Sigmoid colon (tissue), 7 donors: ENCODE data around the gene MRPL10. TPM values are rescaled to one million over a fixed set of nuclear protein-coding genes. Genes with fewer than 3 reads are reported as not detected.

Source experiments
- DNase-seq: peaks from one replicate; pipeline ENCODE4 v3.0.0-alpha.2; 2019
- H3K27ac ChIP-seq, 4 donors: fragments of 200-600 bp; sonication (generic); one replicate each; pipeline ENCODE4 v1.5.1; 2016 to 2019; ENCODE audit warnings: mild to moderate bottlenecking in 1 of 4
- H3K27me3 ChIP-seq, 3 donors: fragments of 200-600 bp; sonication (generic); one replicate each; pipeline ENCODE4 v1.5.1; 2019; ENCODE audit warnings: mild to moderate bottlenecking in 1 of 3
- H3K36me3 ChIP-seq, 4 donors: fragments of 200-600 bp; sonication (generic); one replicate each; pipeline ENCODE4 v1.5.1; 2016 to 2019
- H3K4me1 ChIP-seq, 4 donors: fragments of 200-600 bp; sonication (generic); one replicate each; pipeline ENCODE4 v1.5.1; 2017 to 2019
- H3K4me3 ChIP-seq, 4 donors: fragments of 200-600 bp; sonication (generic); one replicate each; pipeline ENCODE4 v1.5.1; 2017 to 2019; ENCODE audit warnings: mild to moderate bottlenecking in 2 of 4, moderate library complexity in 1 of 4
- H3K9me3 ChIP-seq, 4 donors: fragments of 200-600 bp in 3 of 4; sonication (generic) in 3 of 4; one replicate each; pipeline versions ENCODE4 v1.5.1 to v1.6.1; 2013 to 2019
- EP300 ChIP-seq, 4 donors: sonication (generic); formaldehyde crosslinking; IDR thresholded peaks; one replicate each; pipeline ENCODE4 v1.6.1; 2017; ENCODE audit warnings: antibody characterized with exemption in 4 of 4
- POLR2A ChIP-seq, 2 donors: fragments of 450-650 bp; IDR thresholded peaks; one replicate each; pipeline ENCODE4 v1.6.1; 2016; ENCODE audit warnings: antibody characterized with exemption in 2 of 2, mild to moderate bottlenecking in 2 of 2, moderate library complexity in 2 of 2
- POLR2AphosphoS5 ChIP-seq, 4 donors: sonication (generic); formaldehyde crosslinking; IDR thresholded peaks; one replicate each; pipeline ENCODE4 v1.6.1; 2017; ENCODE audit warnings: antibody characterized with exemption in 4 of 4
- WGBS, 2 donors: extraction: QIAGEN DNeasy Blood & Tissue Kit; methylation state at CpG; one replicate each; pipeline ENCODE4 v1.1.7; 2013; 5-methylcytosine and 5-hydroxymethylcytosine counted together
- intact Hi-C: fragments of 100-400 bp; cut with DNase I; formaldehyde crosslinking; loops from one replicate; pipeline ENCODE4 v1.15.1; 2023
- polyA plus RNA-seq, 3 donors: library from polyadenylated mRNA; stranded (reverse); fragments of 200-250 nt; gene quantifications; one replicate each; pipeline ENCODE4 v1.2.3, GENCODE V29; 2013
- total RNA-seq, 4 donors: library from RNA; depleted of rRNA; stranded (reverse); fragments of >200 nt; gene quantifications; one replicate each; pipeline ENCODE4 v1.1.0, GENCODE V29; 2016
- TF ChIP-seq, protein P1 (sequence below), 4 experiments: fragments of 450-650 bp in 3 of 4; fragments of 200-600 bp in 1 of 4; IDR thresholded peaks; one replicate each; pipeline ENCODE4 v1.5.1; 2016 to 2019; ENCODE audit warnings: antibody characterized with exemption in 4 of 4, mild to moderate bottlenecking in 3 of 4, moderate library complexity in 2 of 4
- donor health status: healthy with polysubstance abuse.
- donor health status: Bipolar disorder and iron deficiency.
- donor health status: healthy.

The MRPL10 gene
- total and polyA plus RNA-seq, 7 donors: 38.8 to 58.8 (median 54.8) TPM

DNA sequence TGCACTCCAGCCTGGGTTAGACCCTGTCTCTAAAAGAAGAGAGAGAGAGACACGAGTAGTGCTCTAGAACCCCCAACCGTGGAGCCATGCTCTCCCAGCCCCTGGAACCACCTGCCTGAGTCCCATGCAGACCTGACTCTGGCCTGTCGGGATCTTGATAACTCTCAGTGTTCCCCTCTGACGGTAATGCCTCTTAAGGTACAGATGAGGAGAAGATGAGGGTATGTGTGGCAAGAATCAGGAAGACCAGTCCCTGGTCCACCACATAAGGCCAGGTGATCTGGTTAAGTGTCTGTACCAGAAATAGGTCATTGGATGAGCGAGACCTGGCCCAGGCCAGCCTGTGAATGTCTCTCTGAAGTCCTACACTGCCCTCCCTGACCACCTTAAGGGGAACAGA lies 28.1 kb downstream of the MRPL10 start:
- Histone ChIP-seq H3K27me3 (no peaks in the 10 kb centered on the region), H3K27ac (no peak overlapping the region), H3K4me3 (no peak overlapping the region), H3K4me1 (no peaks in the 10 kb centered on the region), H3K36me3 (peaks cover 0 to 15% (median 6%) of the 10 kb centered on the region in 4 donors), H3K9me3 (no peaks in the 10 kb centered on the region)
- TF ChIP-seq POLR2A (IDR thresholded peaks at IDR 0.05) (no peak), EP300 (IDR thresholded peaks at IDR 0.05) (no peak), POLR2AphosphoS5 (IDR thresholded peaks at IDR 0.05) (no peak)
- TF ChIP-seq, protein P1, sequence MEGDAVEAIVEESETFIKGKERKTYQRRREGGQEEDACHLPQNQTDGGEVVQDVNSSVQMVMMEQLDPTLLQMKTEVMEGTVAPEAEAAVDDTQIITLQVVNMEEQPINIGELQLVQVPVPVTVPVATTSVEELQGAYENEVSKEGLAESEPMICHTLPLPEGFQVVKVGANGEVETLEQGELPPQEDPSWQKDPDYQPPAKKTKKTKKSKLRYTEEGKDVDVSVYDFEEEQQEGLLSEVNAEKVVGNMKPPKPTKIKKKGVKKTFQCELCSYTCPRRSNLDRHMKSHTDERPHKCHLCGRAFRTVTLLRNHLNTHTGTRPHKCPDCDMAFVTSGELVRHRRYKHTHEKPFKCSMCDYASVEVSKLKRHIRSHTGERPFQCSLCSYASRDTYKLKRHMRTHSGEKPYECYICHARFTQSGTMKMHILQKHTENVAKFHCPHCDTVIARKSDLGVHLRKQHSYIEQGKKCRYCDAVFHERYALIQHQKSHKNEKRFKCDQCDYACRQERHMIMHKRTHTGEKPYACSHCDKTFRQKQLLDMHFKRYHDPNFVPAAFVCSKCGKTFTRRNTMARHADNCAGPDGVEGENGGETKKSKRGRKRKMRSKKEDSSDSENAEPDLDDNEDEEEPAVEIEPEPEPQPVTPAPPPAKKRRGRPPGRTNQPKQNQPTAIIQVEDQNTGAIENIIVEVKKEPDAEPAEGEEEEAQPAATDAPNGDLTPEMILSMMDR (IDR thresholded peaks at IDR 0.05): no peak
- no peak for DNase-seq
- intact Hi-C loops: loop anchor here (5.0 kb wide), 1 partner anchor 141 kb away; no protein-coding TSS in a partner anchor
- WGBS, 2 donors: 66 to 77% methylated on average over 5 of the region's 5 CpGs

DNA sequence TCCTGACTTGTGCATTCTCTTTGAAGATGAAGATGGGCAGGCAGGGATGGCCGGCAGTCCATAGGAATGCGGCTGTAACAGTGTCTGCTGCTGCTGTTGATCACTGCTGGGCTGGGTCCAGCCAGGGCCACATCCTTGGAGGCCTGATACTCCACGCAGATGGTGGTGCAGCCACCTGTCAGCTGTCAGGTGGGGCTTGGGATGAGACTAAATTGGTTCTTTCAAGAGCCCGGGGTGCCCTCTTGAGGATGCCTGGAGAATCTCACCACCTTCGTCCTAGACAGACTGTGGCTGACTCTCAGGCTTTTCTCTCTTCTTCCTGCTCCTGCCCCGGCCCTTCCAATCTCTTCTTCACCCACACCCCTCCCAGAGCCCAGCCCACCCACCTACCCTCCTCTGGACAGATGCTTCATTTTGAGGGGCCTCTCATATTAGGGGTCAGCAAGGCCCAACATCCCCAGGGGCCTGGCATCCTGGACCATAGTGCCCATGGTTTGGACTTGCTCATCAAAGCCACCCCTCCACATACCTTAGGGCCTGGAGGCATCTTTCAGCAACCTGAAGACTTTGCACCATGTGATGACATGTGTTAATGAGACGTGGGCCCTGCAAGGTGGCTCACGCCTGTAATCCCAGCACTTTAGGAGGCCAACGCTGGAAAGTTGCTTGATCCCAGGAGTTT lies 28.9 kb downstream of the MRPL10 start:
- Histone ChIP-seq H3K4me3 (no peak overlapping the region), H3K27ac (no peak overlapping the region), H3K9me3 (no peaks in the 10 kb centered on the region), H3K4me1 (no peaks in the 10 kb centered on the region), H3K27me3 (no peaks in the 10 kb centered on the region), H3K36me3 (peaks cover 0 to 8% (median under 1%) of the 10 kb centered on the region in 4 donors)
- intact Hi-C loops: loop anchor here (5.0 kb wide), 1 partner anchor 140 kb away; no protein-coding TSS in a partner anchor
- 26 to 34% methylated on average over 9 of the region's 9 CpGs for WGBS, 2 donors
- no peak for DNase-seq
- no peak for TF ChIP-seq EP300 (IDR thresholded peaks at IDR 0.05)
- TF ChIP-seq, protein P1 (IDR thresholded peaks at IDR 0.05): peak in 3 of 4 experiments; percentile 15 to 32 (median 26)

DNA sequence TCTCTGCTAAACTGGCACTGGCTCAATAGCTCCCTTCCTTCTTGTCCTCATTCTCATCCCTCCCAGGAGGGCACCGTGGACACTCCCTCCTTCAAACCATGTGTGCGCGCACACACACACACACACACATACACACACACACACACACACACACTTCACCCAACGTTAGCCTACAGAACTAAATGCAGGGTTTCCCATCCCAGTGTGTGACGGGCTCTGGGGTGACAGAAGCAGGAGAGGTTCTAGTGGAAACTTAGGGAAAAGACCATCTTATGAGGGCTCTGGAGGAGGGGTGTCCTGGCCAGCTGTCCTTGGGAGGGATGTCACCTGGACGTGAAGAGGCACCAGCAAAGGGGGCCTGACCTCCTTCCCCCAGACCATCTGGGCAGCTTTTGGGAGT lies 29.4 kb downstream of the MRPL10 start:
- Histone ChIP-seq H3K27me3 (no peaks in the 10 kb centered on the region), H3K4me3 (no peak overlapping the region), H3K36me3 (peaks cover 0 to 2% (median 0%) of the 10 kb centered on the region in 4 donors), H3K4me1 (no peaks in the 10 kb centered on the region), H3K9me3 (no peaks in the 10 kb centered on the region), H3K27ac (no peak overlapping the region)
- TF ChIP-seq POLR2A (IDR thresholded peaks at IDR 0.05): no peak
- TF ChIP-seq, protein P1 (IDR thresholded peaks at IDR 0.05): no peak
- no peak for TF ChIP-seq EP300 (IDR thresholded peaks at IDR 0.05)
- TF ChIP-seq POLR2AphosphoS5 (IDR thresholded peaks at IDR 0.05): no peak
- intact Hi-C loops: loop anchor here (5.0 kb wide), 1 partner anchor 140 kb away; no protein-coding TSS in a partner anchor
- no peak for DNase-seq
- 55 to 61% methylated on average over 6 of the region's 6 CpGs for WGBS, 2 donors

DNA sequence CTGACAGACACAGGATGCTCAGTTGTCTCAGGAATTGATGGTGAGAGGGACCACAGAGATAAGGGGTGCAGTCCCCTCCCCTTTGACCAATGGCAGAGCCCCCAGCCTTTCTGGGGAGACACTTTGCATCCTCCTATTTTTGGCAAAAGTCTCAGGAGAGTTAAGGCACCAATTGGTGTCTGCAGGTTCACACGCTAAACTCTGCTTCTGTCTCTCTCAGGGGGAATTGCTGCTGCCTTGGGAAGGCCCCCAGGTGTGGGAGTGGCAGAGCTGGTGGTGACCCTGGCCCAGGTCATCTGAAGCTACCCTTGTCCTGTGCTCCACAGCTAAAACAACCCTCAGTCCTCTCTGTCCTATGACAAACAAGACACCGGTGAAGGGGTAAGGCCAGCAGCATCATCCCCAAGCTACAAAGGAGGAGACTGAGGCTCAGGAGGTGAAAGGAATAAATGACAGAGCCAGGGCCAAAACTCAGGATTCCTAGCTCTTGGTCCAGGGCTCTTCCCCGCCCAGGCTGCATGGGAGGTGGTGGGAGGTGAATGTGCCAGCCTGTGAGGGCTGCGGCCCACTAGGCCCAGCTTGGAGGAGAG lies 30.1 kb downstream of the MRPL10 start:
- intact Hi-C loops: loop anchor here (5.0 kb wide), 1 partner anchor 139 kb away; no protein-coding TSS in a partner anchor
- Histone ChIP-seq H3K4me3 (no peak overlapping the region), H3K27ac (no peak overlapping the region), H3K9me3 (no peaks in the 10 kb centered on the region), H3K4me1 (no peaks in the 10 kb centered on the region), H3K27me3 (no peaks in the 10 kb centered on the region), H3K36me3 (no peaks in the 10 kb centered on the region)
- DNase-seq: no peak
- no peak for TF ChIP-seq POLR2AphosphoS5 (IDR thresholded peaks at IDR 0.05)
- TF ChIP-seq POLR2A (IDR thresholded peaks at IDR 0.05): no peak
- TF ChIP-seq, protein P1 (IDR thresholded peaks at IDR 0.05): no peak
- TF ChIP-seq EP300 (IDR thresholded peaks at IDR 0.05): no peak
- WGBS, 2 donors: 86 to 87% methylated on average over 4 of the region's 4 CpGs
